Gastroesophageal sphincter (tissue), 3 donors: Measurements from ENCODE around the gene ITGA11.

Experiments
- POLR2A ChIP-seq, 2 donors: fragments of 450-650 bp; IDR thresholded peaks; one replicate each; pipeline ENCODE4 v1.6.1; 2017; ENCODE audit warnings: antibody characterized with exemption in 2 of 2, mild to moderate bottlenecking in 2 of 2, moderate library complexity in 1 of 2
- TF ChIP-seq, protein P1 (sequence below), 4 experiments: fragments of 200-600 bp in 2 of 4; fragments of 450-650 bp in 2 of 4; sonication (generic) in 1 of 4; IDR thresholded peaks; one replicate each; pipeline ENCODE4 v1.5.1; 2017 to 2019; ENCODE audit warnings: antibody characterized with exemption in 4 of 4, mild to moderate bottlenecking in 2 of 4, moderate library complexity in 2 of 4

DNA sequence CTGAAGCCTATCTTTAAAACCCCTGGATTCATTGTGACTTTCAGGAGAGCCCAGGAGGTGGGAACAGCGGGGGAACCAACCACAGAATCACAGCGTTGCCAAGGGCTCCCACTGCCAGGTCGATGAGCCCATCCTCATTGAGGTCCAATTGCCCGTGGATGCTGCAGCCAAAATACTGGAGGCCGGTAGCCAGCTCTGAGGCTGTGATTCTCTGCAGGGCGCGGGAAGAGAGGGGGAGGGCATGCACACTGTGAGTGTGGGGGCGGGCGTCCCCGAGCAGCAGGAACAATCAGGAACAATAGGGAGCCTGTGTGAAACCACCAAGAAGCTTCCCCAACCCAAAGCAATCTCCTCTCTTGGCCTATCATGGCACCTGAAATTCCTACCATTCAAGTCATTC lies 101.1 kb downstream of the ITGA11 start:
- TF ChIP-seq, protein P1, sequence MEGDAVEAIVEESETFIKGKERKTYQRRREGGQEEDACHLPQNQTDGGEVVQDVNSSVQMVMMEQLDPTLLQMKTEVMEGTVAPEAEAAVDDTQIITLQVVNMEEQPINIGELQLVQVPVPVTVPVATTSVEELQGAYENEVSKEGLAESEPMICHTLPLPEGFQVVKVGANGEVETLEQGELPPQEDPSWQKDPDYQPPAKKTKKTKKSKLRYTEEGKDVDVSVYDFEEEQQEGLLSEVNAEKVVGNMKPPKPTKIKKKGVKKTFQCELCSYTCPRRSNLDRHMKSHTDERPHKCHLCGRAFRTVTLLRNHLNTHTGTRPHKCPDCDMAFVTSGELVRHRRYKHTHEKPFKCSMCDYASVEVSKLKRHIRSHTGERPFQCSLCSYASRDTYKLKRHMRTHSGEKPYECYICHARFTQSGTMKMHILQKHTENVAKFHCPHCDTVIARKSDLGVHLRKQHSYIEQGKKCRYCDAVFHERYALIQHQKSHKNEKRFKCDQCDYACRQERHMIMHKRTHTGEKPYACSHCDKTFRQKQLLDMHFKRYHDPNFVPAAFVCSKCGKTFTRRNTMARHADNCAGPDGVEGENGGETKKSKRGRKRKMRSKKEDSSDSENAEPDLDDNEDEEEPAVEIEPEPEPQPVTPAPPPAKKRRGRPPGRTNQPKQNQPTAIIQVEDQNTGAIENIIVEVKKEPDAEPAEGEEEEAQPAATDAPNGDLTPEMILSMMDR (IDR thresholded peaks at IDR 0.05): no peak
- no peak for TF ChIP-seq POLR2A (IDR thresholded peaks at IDR 0.05)
